ENCODE measurements around the gene TRAF5. TPM values are rescaled to one million over a fixed set of nuclear protein-coding genes. Genes with fewer than 3 reads are reported as not detected.

TRAF5 gene
- total and polyA plus RNA-seq, 2 of the 4 experiments (the other 2 are of a cell fraction) = 10.0 to 14.7 TPM

- H3K18ac ChIP-seq (ENCODE audit: low read depth, low read length) = no peak overlapping the region
- no peak overlapping the region for H4K91ac ChIP-seq (ENCODE audit: insufficient read depth, low read depth, low read length)
- H2BK5ac ChIP-seq (ENCODE audit: low read depth, low read length, poor library complexity, severe bottlenecking) = no peak overlapping the region
- H2AFZ ChIP-seq (replicated peaks; ENCODE audit: low read length, poor library complexity) = no peak overlapping the region
- no peak overlapping the region for H2BK15ac ChIP-seq (ENCODE audit: low read depth, low read length)
- no peaks in the 10 kb centered on the region for H3K4me1 ChIP-seq (ENCODE audit: control insufficient read depth, insufficient read depth, low read length)
- DNase-seq = no peak
- H3K14ac ChIP-seq (replicated peaks; ENCODE audit: low read depth, low read length) = no peak overlapping the region
- peak; percentile 93 for TF ChIP-seq MAFK (IDR thresholded peaks at IDR 0.05; ENCODE audit: low read depth, low read length)
- no peak for TF ChIP-seq CHD1 (IDR thresholded peaks at IDR 0.05; ENCODE audit: low read depth, low read length)
- no peak overlapping the region for H4K5ac ChIP-seq (ENCODE audit: low read depth, low read length)
- no TSS peak for BruUV-seq (replicated peaks)
- dilution Hi-C loops (cut with HindIII; ENCODE audit: low sequenced_read_pairs, unreplicated experiment) (no loop called here), in situ Hi-C loops (cut with MboI; ENCODE audit: low sequenced_read_pairs) (no loop called here), intact Hi-C loops (cut with micrococcal nuclease) (no loop called here)
- H3K27ac ChIP-seq (ENCODE audit: insufficient read depth, low read length) = no peak overlapping the region
- WGBS, 2 experiments (ENCODE audit: extremely low coverage in 2 of 2, insufficient read length in 1 of 2) = no CpG with 5 or more reads among the region's 3 CpGs
- no peak overlapping the region for H3K23ac ChIP-seq (ENCODE audit: low read depth, low read length)
- H3K4me3 ChIP-seq (ENCODE audit: insufficient read depth, low read depth, low read length) = no peak overlapping the region
- CTCF ChIA-PET = no interaction called here
- no peak overlapping the region for H2AK9ac ChIP-seq (replicated peaks; ENCODE audit: low read depth, low read length, poor library complexity)
- H3K56ac ChIP-seq (ENCODE audit: extremely low read depth, insufficient read depth, low read length) = no peak overlapping the region
- H3K27me3 ChIP-seq (ENCODE audit: control insufficient read depth, insufficient read depth, low read length) = no peaks in the 10 kb centered on the region
- H3K9me1 ChIP-seq (ENCODE audit: insufficient read depth, low read length) = no peaks in the 10 kb centered on the region
- H4K8ac ChIP-seq (ENCODE audit: low read depth in 2 of 2, low read length in 2 of 2) = no peak overlapping the region
- H2AK5ac ChIP-seq (ENCODE audit: low read depth, low read length) = no peak overlapping the region
- H3K36me3 ChIP-seq (ENCODE audit: control insufficient read depth, insufficient read depth, low read length) = peaks cover 35% of the 10 kb centered on the region
- no peaks in the 10 kb centered on the region for H3K9me3 ChIP-seq (ENCODE audit: control insufficient read depth, insufficient read depth, low read length)
- H2BK20ac ChIP-seq (ENCODE audit: low read depth, low read length) = no peak overlapping the region
- ATAC-seq (ENCODE audit: low read depth) = no peak
- peaks cover 3 to 10% of the 10 kb centered on the region in 2 experiments for H3K79me1 ChIP-seq (ENCODE audit: low read depth in 1 of 2, low read length in 2 of 2)
- no peaks in the 10 kb centered on the region for H4K20me1 ChIP-seq (ENCODE audit: insufficient read depth, low read length)
- POLR2A ChIA-PET (ENCODE audit: unreplicated experiment) = no interaction called here
- H2BK120ac ChIP-seq (ENCODE audit: low read depth, low read length) = no peak overlapping the region
- H3K4me2 ChIP-seq (ENCODE audit: low read depth, low read length) = no peak overlapping the region
- H3K9ac ChIP-seq (ENCODE audit: low read depth, low read length) = no peak overlapping the region
- no peak overlapping the region for H3K4ac ChIP-seq (ENCODE audit: low read depth, low read length)
These were observed 39.4 kb upstream of the TRAF5 start for GRCh38 chr1:211287218-211287617.
